Left ventricle myocardium inferior (tissue), 1 donor: Measurements from ENCODE around the gene URM1. TPM values are rescaled to one million over a fixed set of nuclear protein-coding genes. Genes with fewer than 3 reads are reported as not detected.
A peak's percentile ranks its signal among the peaks of the same experiment; 100 is the strongest.

Source experiments
- DNase-seq: peaks from one replicate; pipeline ENCODE4 v3.0.0-alpha.2; 2020
- H3K27ac ChIP-seq: fragments of 200-600 bp; replicated peaks from 2 replicates; pipeline ENCODE4 v1.8.0; 2021
- H3K27me3 ChIP-seq: fragments of 200-600 bp; 2 replicates; pipeline ENCODE4 v1.8.0; 2021; ENCODE audit warnings: low read depth
- H3K36me3 ChIP-seq: fragments of 200-600 bp; 2 replicates; pipeline ENCODE4 v1.8.0; 2021
- H3K4me1 ChIP-seq: fragments of 200-600 bp; 2 replicates; pipeline ENCODE4 v1.8.0; 2021
- H3K4me3 ChIP-seq: fragments of 200-600 bp; 2 replicates; pipeline ENCODE4 v1.8.0; 2021; ENCODE audit warnings: mild to moderate bottlenecking, moderate library complexity
- H3K9me3 ChIP-seq: fragments of 200-600 bp; replicated peaks from 2 replicates; pipeline ENCODE4 v1.8.0; 2021
- CTCF ChIP-seq: fragments of 200-600 bp; IDR thresholded peaks from 2 replicates; pipeline ENCODE4 v1.8.0; 2021; ENCODE audit warnings: antibody characterized with exemption, mild to moderate bottlenecking, borderline replicate concordance
- intact Hi-C: fragments of 100-400 bp; cut with micrococcal nuclease; formaldehyde crosslinking; loops from one replicate; pipeline ENCODE4 v1.11.0; 2022
- total RNA-seq: library from RNA; stranded (reverse); fragmentation: NEBNext Ultra II Directional; extraction: Animal tissue kit (Norgen Biotek cat#: 25700); gene quantifications from one replicate; pipeline ENCODE4 v1.2.1, GENCODE V29; 2021
- donor health status: DM: no; HTN: yes; CAD: no; lungs with severe emphysema.

Gene URM1
- total RNA-seq, 1 donor from 2014 or later: 57.0 TPM

DNA sequence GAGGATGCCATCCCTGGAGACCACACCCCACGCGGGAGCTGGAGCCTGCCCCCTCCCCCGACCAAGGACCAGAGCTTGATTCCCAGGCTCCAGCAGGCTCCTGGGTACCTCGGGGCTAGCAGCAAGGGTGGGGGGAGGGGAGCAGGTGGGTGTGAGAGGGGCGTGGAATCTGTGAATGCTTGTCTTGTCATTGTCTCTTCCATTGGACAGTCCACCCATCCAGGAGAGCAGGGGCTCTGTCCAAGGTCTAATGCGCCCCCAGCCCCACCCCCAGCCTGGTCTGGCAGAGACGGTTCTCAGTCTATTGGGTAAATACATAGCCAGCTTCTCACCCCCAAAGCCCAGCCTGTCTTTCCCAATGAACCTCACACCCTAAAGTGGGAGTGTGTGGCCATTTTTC is 22.8 kb downstream of the URM1 start:
- peaks cover 24% of the 10 kb centered on the region for H3K27me3 ChIP-seq
- no peak for TF ChIP-seq CTCF
- intact Hi-C loops: no loop called here
- DNase-seq: no peak
- no peak overlapping the region for H3K27ac ChIP-seq
- no peak overlapping the region for H3K4me3 ChIP-seq
- H3K36me3 ChIP-seq: peaks cover 40% of the 10 kb centered on the region
- H3K4me1 ChIP-seq: peaks cover 15% of the 10 kb centered on the region
- H3K9me3 ChIP-seq: no peaks in the 10 kb centered on the region

DNA sequence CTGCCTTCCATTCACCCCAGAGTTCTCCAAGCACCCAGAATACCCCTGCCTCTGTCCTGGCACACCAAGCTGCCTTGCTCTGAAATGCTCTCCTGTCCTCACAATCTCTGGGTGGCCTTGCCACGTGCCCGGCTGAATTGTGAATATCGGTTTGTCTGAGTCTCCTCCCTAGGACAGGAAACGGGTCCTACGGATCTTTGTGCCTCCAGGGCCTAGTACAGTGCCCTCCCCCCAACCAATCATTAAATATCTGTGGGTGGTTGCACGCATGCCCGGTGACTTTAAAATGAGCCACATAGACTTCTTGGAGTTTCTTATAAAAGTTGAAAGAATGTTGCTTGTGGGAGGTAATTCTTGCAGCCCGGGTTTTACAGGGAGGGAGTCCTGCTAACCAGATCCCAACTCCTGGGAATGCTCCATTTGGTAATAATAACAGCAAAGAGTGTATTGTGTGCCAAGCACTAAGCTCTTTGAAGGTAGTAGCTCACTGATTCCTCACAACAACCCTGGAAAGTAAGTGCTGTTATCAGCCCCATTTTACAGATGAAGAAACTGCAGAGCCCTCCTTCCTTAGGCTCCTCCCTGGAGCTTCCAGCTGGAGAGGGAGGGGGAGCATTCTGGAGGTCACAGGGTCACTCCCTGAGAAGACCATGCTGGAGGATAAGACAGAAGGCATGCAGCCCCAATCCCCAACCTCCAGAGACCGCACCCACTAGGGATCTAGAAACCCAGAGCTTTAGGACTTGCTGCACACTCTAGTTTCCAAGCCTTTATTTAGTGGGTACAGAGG is 23.4 kb downstream of the URM1 start:
- DNase-seq: no peak
- Histone ChIP-seq H3K36me3 (peaks cover 34% of the 10 kb centered on the region), H3K27ac (no peak overlapping the region), H3K9me3 (no peaks in the 10 kb centered on the region), H3K4me1 (peaks cover 15% of the 10 kb centered on the region), H3K27me3 (peaks cover 30% of the 10 kb centered on the region), H3K4me3 (no peak overlapping the region)
- TF ChIP-seq CTCF: no peak
- intact Hi-C loops: no loop called here

GRCh38 chr9:128396970-128397613 is 25.9 kb downstream of the URM1 start:
- no peak for TF ChIP-seq CTCF
- Histone ChIP-seq H3K27ac (peak overlapping the region; percentile 83), H3K36me3 (peaks cover 8% of the 10 kb centered on the region), H3K9me3 (no peaks in the 10 kb centered on the region), H3K4me1 (peaks cover 15% of the 10 kb centered on the region), H3K27me3 (peaks cover 51% of the 10 kb centered on the region), H3K4me3 (peak overlapping the region; percentile 55)
- intact Hi-C loops: no loop called here
- peak; percentile 58 for DNase-seq

GRCh38 chr9:128397831-128398230 is 26.7 kb downstream of the URM1 start:
- TF ChIP-seq CTCF: no peak
- Histone ChIP-seq H3K4me3 (peak overlapping the region; percentile 55), H3K9me3 (no peaks in the 10 kb centered on the region), H3K36me3 (peaks cover 1% of the 10 kb centered on the region), H3K4me1 (peaks cover 15% of the 10 kb centered on the region), H3K27ac (peak overlapping the region; percentile 83), H3K27me3 (peaks cover 54% of the 10 kb centered on the region)
- DNase-seq: no peak
- intact Hi-C loops: no loop called here

DNA sequence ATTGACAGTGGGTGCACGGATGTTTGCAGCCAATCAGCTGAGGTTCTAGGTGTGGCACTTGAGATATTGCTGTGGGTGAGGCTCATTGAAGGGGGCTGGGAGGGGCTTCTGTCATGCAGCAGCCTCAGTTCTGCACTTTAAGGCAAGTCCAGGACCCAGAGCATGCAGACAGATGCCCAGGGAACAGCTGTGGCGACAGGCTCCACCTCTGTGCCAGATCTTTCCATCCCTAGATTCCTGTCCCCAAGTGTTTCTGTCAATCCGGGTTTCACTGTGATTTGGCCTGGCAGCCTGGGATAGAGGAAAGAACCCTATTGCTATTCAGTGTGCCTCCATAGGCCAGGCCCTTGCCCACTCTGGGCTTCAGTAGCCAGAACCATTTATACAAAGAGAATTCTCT is 28.7 kb downstream of the URM1 start:
- Histone ChIP-seq H3K4me3 (no peak overlapping the region), H3K9me3 (no peaks in the 10 kb centered on the region), H3K27ac (no peak overlapping the region), H3K36me3 (no peaks in the 10 kb centered on the region), H3K27me3 (peaks cover 61% of the 10 kb centered on the region), H3K4me1 (peaks cover 15% of the 10 kb centered on the region)
- DNase-seq: no peak
- intact Hi-C loops: loop anchor here (5.0 kb wide), 1 partner anchor 38 kb away; no protein-coding TSS in a partner anchor
- TF ChIP-seq CTCF: no peak
